HepG2 (cell line): Measurements from ENCODE around the gene C5AR2. TPM values are rescaled to one million over a fixed set of nuclear protein-coding genes. Genes with fewer than 3 reads are reported as not detected.

Source experiments
- ATAC-seq: fragments of 200-7000 bp; cut with Tn5 transposase; 3 replicates; pipeline ENCODE4 v1.9.1; 2020; ENCODE audit warnings: mild to moderate bottlenecking, moderate library complexity
- BruUV-seq: library from RNA; stranded (reverse); fragments of 400-500 nt; replicated peaks from 2 replicates; lab custom pipeline; 2021; lab: Mats Ljungman, UMichigan
- CTCF ChIA-PET: fragments of 300-600 bp; formaldehyde crosslinking; extraction: SDS; loops from one replicate; lab custom pipeline; 2021; ENCODE audit warnings: low total read pairs, inconsistent platforms, low intra/inter-chr PET ratio; lab: Yijun Ruan, JAX
- POLR2A ChIA-PET: fragments of 350-600 bp; sonication (Branson Sonifier 250); formaldehyde crosslinking; loops from one replicate; lab custom pipeline; 2020; ENCODE audit warnings: antibody characterized with exemption, inconsistent platforms; lab: Yijun Ruan, JAX
- DNase-seq: peaks from one replicate; pipeline ENCODE4 v3.0.0-alpha.2; 2015; ENCODE audit warnings: low spot score
- FAIRE-seq: peaks from 3 replicates; lab custom pipeline; 2011; peaks lifted over from hg19 to GRCh38; lab: Jason Lieb, UNC
- H2AFZ ChIP-seq: one replicate; pipeline ENCODE4 v1.6.1; 2011; ENCODE audit warnings: low read length, inconsistent platforms
- H3K27ac ChIP-seq: fragments of 300-600 bp; 3 replicates; pipeline ENCODE4 v1.8.0; 2011; ENCODE audit warnings: mixed run types, mild to moderate bottlenecking, mixed read lengths, low read length, inconsistent platforms; ENCODE audit not compliant: insufficient read depth; ENCODE audit errors: extremely low read length
- H3K27me3 ChIP-seq, 2 experiments: fragments of 200-600 bp in 1 of 2; 2 replicates in 1 of 2; 3 replicates in 1 of 2; pipeline versions ENCODE4 v1.6.0 to v1.8.0; 2011; ENCODE audit warnings: low read length in 2 of 2, mild to moderate bottlenecking in 2 of 2, moderate library complexity in 2 of 2, inconsistent platforms in 1 of 2; ENCODE audit not compliant: insufficient read depth in 2 of 2, control insufficient read depth in 1 of 2
- H3K36me3 ChIP-seq, 2 experiments: fragments of 200-600 bp in 1 of 2; replicated peaks in 1 of 2; 2 replicates in 1 of 2; 3 replicates in 1 of 2; pipeline versions ENCODE4 v1.5.1 to v1.8.0; 2011; ENCODE audit warnings: low read length in 2 of 2, inconsistent platforms in 1 of 2; ENCODE audit not compliant: insufficient read depth in 2 of 2, control insufficient read depth in 1 of 2
- H3K4me1 ChIP-seq: 2 replicates; pipeline ENCODE4 v1.5.1; 2012; ENCODE audit warnings: low read length, inconsistent platforms; ENCODE audit not compliant: insufficient read depth
- H3K4me2 ChIP-seq: 2 replicates; pipeline ENCODE4 v1.6.0; 2011; ENCODE audit warnings: low read depth, low read length, inconsistent platforms
- H3K4me3 ChIP-seq, 3 experiments: fragments of 200-600 bp in 1 of 3; sonication (generic), shearing (Covaris generic) in 1 of 3; replicated peaks in 1 of 3; 2 replicates each; pipeline ENCODE4 v1.5.1; 2011 to 2016; ENCODE audit warnings: low read length in 3 of 3, inconsistent platforms in 2 of 3, low read depth in 2 of 3, mild to moderate bottlenecking in 2 of 3, control low read depth in 1 of 3, mixed read lengths in 1 of 3; ENCODE audit not compliant: insufficient read depth in 1 of 3
- H3K79me2 ChIP-seq: one replicate; pipeline ENCODE4 v1.6.1; 2011; ENCODE audit warnings: low read length, inconsistent platforms; ENCODE audit not compliant: insufficient read depth
- H3K9ac ChIP-seq: 2 replicates; pipeline ENCODE4 v1.6.0; 2011; ENCODE audit warnings: mild to moderate bottlenecking, low read depth, low read length, inconsistent platforms; ENCODE audit not compliant: insufficient read depth
- H3K9me3 ChIP-seq: 2 replicates; pipeline ENCODE4 v1.5.1; 2012; ENCODE audit warnings: mild to moderate bottlenecking, low read length
- H4K20me1 ChIP-seq: 2 replicates; pipeline ENCODE4 v1.6.0; 2011; ENCODE audit warnings: inconsistent platforms, mild to moderate bottlenecking, low read length, moderate library complexity; ENCODE audit not compliant: insufficient read depth
- FOXO1 ChIP-seq: sonication (generic); formaldehyde crosslinking; IDR thresholded peaks from 2 replicates; pipeline ENCODE4 v1.4.0; 2020; ENCODE audit warnings: missing genetic modification reagents
- GLI4 ChIP-seq: sonication (generic); formaldehyde crosslinking; IDR thresholded peaks from 2 replicates; pipeline ENCODE4 v1.5.1; 2020; ENCODE audit warnings: missing genetic modification reagents, mild to moderate bottlenecking, moderate library complexity, borderline replicate concordance
- MAFF ChIP-seq: IDR thresholded peaks from 2 replicates; pipeline ENCODE4 v1.6.1; 2011; ENCODE audit warnings: low read depth, low read length, improper control_type of control experiment
- MBD4 ChIP-seq: IDR thresholded peaks from 2 replicates; pipeline ENCODE4 v1.6.1; 2012; ENCODE audit warnings: low read length, inconsistent platforms, borderline replicate concordance
- NFATC3 ChIP-seq: sonication (generic); formaldehyde crosslinking; IDR thresholded peaks from 2 replicates; pipeline ENCODE4 v1.5.1; 2020; ENCODE audit warnings: mild to moderate bottlenecking, missing genetic modification reagents
- RAD21 ChIP-seq: fragments of 450-650 bp; formaldehyde crosslinking; IDR thresholded peaks from 2 replicates; pipeline ENCODE4 v1.5.0; 2020; ENCODE audit warnings: mild to moderate bottlenecking
- RXRA ChIP-seq: sonication (generic); formaldehyde crosslinking; IDR thresholded peaks from 2 replicates; pipeline ENCODE4 v1.5.1; 2020; ENCODE audit warnings: missing genetic modification reagents
- SMC3 ChIP-seq: IDR thresholded peaks from 2 replicates; pipeline ENCODE4 v1.6.1; 2011; ENCODE audit warnings: low read length, improper control_type of control experiment
- STAG1 ChIP-seq: sonication (generic); formaldehyde crosslinking; IDR thresholded peaks from 2 replicates; pipeline ENCODE4 v1.4.0; 2020; ENCODE audit warnings: missing genetic modification reagents
- ZNF12 ChIP-seq: sonication (generic); formaldehyde crosslinking; IDR thresholded peaks from 2 replicates; pipeline ENCODE4 v1.5.0; 2020; ENCODE audit warnings: missing genetic modification reagents
- ZNF354B ChIP-seq: sonication (generic); formaldehyde crosslinking; IDR thresholded peaks from 2 replicates; pipeline ENCODE4 v1.8.0; 2022; ENCODE audit warnings: mild to moderate bottlenecking, missing genetic modification reagents
- ZSCAN9 ChIP-seq: IDR thresholded peaks from 2 replicates; pipeline ENCODE4 v1.6.1; 2016; ENCODE audit warnings: borderline replicate concordance
- WGBS: methylation state at CpG from one replicate; pipeline ENCODE4 v1.1.6; 2017; ENCODE audit warnings: low lambda C conversion rate; 5-methylcytosine and 5-hydroxymethylcytosine counted together
- in situ Hi-C: cut with HindIII; loops from 2 replicates; pipeline ENCODE4 v1.10.0; 2017; ENCODE audit warnings: low pct_unique_long_range_greater_than_20kb; ENCODE audit not compliant: extremely low pct_ligation_motif_present
- intact Hi-C: fragments of 100-400 bp; cut with micrococcal nuclease; formaldehyde crosslinking; loops from one replicate; pipeline ENCODE4 v1.10.0; 2022; ENCODE audit not compliant: unreplicated experiment
- polyA plus RNA-seq, 8 experiments: library from polyadenylated mRNA; depleted of rRNA in 3 of 8; stranded (reverse) in 7 of 8; unstranded in 1 of 8; fragments of >200 nt; fragmentation: Illumina TruSeq in 4 of 8; extraction: Trizol in 4 of 8; gene quantifications; 2 replicates each; pipeline versions ENCODE4 v1.2.1 to v1.2.3, GENCODE V29; 2011 to 2016; ENCODE audit warnings: low read depth in 4 of 8, missing spikeins in 1 of 8, mixed read lengths in 1 of 8; ENCODE audit not compliant: insufficient read depth in 1 of 8
- total RNA-seq, 5 experiments: library from RNA; depleted of rRNA; stranded (reverse); fragments of >200 nt; fragmentation: Illumina TruSeq; extraction: Trizol; gene quantifications; 2 replicates each; pipeline ENCODE4 v1.2.3, GENCODE V29; 2016; ENCODE audit warnings: low read depth in 1 of 5
- TF ChIP-seq, protein P1 (sequence below): IDR thresholded peaks from 2 replicates; pipeline ENCODE4 v1.6.1; 2018; ENCODE audit warnings: missing genetic modification reagents, mild to moderate bottlenecking, missing compliant biosample characterization
- TF ChIP-seq, protein P2 (sequence below): sonication (generic); formaldehyde crosslinking; IDR thresholded peaks from 2 replicates; pipeline ENCODE4 v1.5.0; 2020; ENCODE audit warnings: mild to moderate bottlenecking, missing genetic modification reagents
- TF ChIP-seq, protein P3 (sequence below): sonication (generic); formaldehyde crosslinking; IDR thresholded peaks from 2 replicates; pipeline ENCODE4 v1.5.0; 2020; ENCODE audit warnings: mild to moderate bottlenecking, missing genetic modification reagents, moderate library complexity

The C5AR2 gene
- total and polyA plus RNA-seq, 2 of the 13 experiments (the other 11 are each of a cell fraction or from before 2014, with no cell fraction given): 0.09 to 0.24 TPM

DNA sequence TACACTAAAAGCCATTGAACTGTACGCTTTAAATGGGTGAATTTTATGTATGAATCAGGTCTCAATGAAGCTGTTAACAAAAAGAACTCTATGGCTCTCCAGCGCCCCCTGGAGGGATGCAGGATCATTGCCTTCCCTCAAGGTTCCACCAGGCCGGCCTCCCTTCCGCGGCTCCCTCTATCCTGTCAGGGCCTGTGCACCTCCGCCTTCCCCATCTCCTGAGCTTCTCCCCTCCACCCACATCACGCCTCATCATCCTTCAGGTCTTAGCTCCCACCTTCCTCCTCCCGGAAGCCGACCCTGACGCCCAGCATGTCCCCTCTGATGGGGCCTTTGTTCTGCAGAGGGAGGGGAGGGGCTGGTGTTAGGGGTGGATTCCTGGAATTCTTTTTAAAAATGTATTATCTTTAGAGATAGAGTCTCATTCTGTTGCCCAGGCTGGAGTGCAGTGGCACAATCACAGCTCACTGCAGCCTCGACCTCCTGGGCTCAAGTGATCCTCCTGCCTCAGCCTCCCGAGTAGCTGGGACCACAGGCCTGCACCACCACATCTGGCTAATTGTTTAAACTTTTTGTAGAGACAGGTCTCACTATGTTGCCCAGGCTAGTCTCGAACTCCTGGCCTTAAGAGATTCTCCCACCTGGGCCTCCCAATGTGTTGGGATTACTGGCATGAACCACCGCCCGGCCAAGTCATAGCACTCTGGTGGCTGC lies 59.7 kb downstream of the C5AR2 start:
- Histone ChIP-seq H3K27ac (no peak overlapping the region), H3K4me1 (no peaks in the 10 kb centered on the region), H3K9me3 (no peaks in the 10 kb centered on the region), H3K4me3 (no peak overlapping the region), H2AFZ (no peak overlapping the region), H3K27me3 (peaks cover 0 to 13% of the 10 kb centered on the region in 2 experiments; a peak in 2 of 5 replicates), H3K9ac (no peak overlapping the region), H4K20me1 (no peaks in the 10 kb centered on the region), H3K36me3 (no peaks in the 10 kb centered on the region), H3K4me2 (no peak overlapping the region), H3K79me2 (no peaks in the 10 kb centered on the region)
- BruUV-seq: no TSS peak
- in situ Hi-C loops (loop anchor here (5.0 kb wide), 1 partner anchor 94 kb away; no protein-coding TSS in a partner anchor), intact Hi-C loops (loop anchor here (1.0 kb wide), 1 partner anchor 95 kb away; no protein-coding TSS in a partner anchor)
- TF ChIP-seq MBD4: no peak
- TF ChIP-seq STAG1 (CRISPR knock-in tag): peak; percentile 83
- TF ChIP-seq, protein P1, sequence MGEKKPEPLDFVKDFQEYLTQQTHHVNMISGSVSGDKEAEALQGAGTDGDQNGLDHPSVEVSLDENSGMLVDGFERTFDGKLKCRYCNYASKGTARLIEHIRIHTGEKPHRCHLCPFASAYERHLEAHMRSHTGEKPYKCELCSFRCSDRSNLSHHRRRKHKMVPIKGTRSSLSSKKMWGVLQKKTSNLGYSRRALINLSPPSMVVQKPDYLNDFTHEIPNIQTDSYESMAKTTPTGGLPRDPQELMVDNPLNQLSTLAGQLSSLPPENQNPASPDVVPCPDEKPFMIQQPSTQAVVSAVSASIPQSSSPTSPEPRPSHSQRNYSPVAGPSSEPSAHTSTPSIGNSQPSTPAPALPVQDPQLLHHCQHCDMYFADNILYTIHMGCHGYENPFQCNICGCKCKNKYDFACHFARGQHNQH (CRISPR knock-in tag): no peak
- no peak for TF ChIP-seq NFATC3 (CRISPR knock-in tag)
- peak; percentile 66 for TF ChIP-seq SMC3
- no peak for TF ChIP-seq FOXO1 (CRISPR knock-in tag)
- no peak for TF ChIP-seq MAFF
- peak; percentile 70 for TF ChIP-seq RAD21
- 0 out of 2 replicates have a peak, but pooled peaks have one; percentile 20 for TF ChIP-seq ZNF12 (CRISPR knock-in tag)
- TF ChIP-seq ZSCAN9 (CRISPR knock-in tag): no peak
- TF ChIP-seq, protein P2, sequence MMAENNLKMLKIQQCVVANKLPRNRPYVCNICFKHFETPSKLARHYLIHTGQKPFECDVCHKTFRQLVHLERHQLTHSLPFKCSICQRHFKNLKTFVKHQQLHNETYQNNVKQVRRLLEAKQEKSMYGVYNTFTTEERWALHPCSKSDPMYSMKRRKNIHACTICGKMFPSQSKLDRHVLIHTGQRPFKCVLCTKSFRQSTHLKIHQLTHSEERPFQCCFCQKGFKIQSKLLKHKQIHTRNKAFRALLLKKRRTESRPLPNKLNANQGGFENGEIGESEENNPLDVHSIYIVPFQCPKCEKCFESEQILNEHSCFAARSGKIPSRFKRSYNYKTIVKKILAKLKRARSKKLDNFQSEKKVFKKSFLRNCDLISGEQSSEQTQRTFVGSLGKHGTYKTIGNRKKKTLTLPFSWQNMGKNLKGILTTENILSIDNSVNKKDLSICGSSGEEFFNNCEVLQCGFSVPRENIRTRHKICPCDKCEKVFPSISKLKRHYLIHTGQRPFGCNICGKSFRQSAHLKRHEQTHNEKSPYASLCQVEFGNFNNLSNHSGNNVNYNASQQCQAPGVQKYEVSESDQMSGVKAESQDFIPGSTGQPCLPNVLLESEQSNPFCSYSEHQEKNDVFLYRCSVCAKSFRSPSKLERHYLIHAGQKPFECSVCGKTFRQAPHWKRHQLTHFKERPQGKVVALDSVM (CRISPR knock-in tag): peak; percentile 17; the same call in 1 of the 2 replicates
- TF ChIP-seq RXRA (CRISPR knock-in tag): no peak
- no peak for TF ChIP-seq ZNF354B (CRISPR knock-in tag)
- no peak for TF ChIP-seq GLI4 (CRISPR knock-in tag)
- TF ChIP-seq, protein P3, sequence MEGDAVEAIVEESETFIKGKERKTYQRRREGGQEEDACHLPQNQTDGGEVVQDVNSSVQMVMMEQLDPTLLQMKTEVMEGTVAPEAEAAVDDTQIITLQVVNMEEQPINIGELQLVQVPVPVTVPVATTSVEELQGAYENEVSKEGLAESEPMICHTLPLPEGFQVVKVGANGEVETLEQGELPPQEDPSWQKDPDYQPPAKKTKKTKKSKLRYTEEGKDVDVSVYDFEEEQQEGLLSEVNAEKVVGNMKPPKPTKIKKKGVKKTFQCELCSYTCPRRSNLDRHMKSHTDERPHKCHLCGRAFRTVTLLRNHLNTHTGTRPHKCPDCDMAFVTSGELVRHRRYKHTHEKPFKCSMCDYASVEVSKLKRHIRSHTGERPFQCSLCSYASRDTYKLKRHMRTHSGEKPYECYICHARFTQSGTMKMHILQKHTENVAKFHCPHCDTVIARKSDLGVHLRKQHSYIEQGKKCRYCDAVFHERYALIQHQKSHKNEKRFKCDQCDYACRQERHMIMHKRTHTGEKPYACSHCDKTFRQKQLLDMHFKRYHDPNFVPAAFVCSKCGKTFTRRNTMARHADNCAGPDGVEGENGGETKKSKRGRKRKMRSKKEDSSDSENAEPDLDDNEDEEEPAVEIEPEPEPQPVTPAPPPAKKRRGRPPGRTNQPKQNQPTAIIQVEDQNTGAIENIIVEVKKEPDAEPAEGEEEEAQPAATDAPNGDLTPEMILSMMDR: peak; percentile 84
- WGBS: 24% methylated on average over 14 of the region's 15 CpGs
- DNase-seq (peak; percentile 58), ATAC-seq (peak; percentile 89), FAIRE-seq (no peak)
- ChIA-PET POLR2A (interaction anchor here (1.5 kb wide), 1 partner anchor 43 kb away, joined by 5 read pairs; the partner anchor contains the start of gene DHX34), CTCF (interaction anchor here (1.9 to 2.5 kb wide), 3 partner anchors 87 to 108 kb away, joined by 4 to 37 read pairs (median 15); no protein-coding TSS in a partner anchor)
